ENCODE data around the gene TYR.
"Not testable (repeated sequence)": the region's sequence is repeated elsewhere in the genome, so short reads cannot be mapped to it uniquely, and the experiment has no call there.

The TYR gene

GRCh38 chr11:89272540-89273088 is 94.9 kb downstream of the TYR start:
- DNase-seq (ENCODE audit: low read depth) = not testable (repeated sequence)

GRCh38 chr11:89273220-89273619 is 95.5 kb downstream of the TYR start:
- not testable (repeated sequence) for DNase-seq (ENCODE audit: low read depth)

DNA sequence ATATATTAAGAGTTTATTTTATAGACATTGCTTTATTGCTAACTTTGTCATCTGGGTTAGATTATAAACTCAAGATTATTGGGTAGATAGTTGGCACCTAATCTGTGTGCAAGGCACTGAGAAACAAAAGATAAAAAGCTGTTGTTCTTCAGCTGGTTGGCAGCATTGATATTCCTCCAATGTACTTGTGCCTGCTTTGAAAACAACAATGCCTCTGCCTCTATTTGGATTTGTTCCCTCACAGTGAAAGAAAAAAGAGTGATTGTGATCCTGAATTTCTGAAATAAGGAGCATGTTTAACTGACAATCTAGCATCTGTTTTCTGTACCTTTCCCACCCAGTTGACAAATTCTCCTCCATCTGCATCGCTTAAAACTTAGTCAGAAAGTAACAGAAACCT is 98.3 kb downstream of the TYR start:
- no peak for DNase-seq (ENCODE audit: low read depth)

- DNase-seq (ENCODE audit: low read depth) = no peak
Measured at GRCh38 chr11:89279176-89279575, 101.5 kb downstream of the TYR start.

DNA sequence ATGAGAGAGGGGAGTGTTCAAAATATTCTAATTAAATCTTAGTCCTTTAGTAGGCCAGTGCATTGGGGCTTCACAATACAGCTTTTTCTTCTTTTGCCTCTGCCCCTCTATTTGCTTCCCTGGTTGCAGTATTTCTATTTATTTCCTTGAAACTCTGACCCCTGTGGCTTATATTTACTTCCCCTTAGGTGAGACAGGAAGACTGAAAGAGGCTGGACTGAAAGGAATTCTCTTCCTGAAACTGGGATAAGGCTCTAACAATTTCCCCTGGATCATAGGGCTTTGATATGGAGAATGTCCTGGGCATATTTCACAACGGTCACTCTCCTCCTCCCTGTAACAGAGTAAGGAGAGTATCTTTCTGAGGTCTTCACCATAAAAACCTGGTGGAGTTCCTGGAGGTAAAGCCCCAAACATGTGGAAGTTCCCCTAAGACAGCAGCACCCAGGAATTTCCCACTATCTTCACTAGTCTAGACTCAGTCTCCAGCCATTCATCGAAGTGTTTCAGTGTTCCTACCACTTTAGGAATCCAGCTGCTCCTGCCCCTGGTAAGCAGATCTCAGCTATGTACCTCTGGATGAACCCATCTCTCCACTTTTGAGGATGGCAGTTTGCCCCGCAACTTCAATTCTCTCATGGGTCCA is 103.5 kb downstream of the TYR start:
- not testable (repeated sequence) for DNase-seq (ENCODE audit: low read depth)

DNA sequence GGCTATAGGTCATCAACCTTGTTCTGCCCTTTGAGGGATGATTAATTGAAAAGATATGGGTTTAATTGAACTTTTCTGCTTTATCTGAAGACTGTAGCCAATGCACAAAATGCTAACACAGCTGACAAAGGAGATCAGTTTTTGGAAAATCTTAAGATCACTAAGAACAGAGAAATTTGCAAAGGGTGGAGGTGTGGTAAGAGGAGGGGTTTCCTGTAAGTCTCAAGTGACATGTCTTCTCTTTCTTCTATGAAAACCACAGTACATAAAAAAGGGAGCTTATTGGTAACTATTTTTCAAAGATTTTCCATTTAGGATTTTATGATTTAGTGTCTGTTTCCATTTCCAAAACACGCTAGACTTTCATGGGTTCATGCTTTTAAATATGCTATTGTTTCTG is 108.9 kb downstream of the TYR start:
- DNase-seq (ENCODE audit: low read depth) = not testable (repeated sequence)

GRCh38 chr11:89288004-89288403 is 110.3 kb downstream of the TYR start:
- DNase-seq (ENCODE audit: low read depth) = not testable (repeated sequence)

- no peak for DNase-seq (ENCODE audit: low read depth)
Measured at GRCh38 chr11:89293965-89294679, 116.4 kb downstream of the TYR start.

GRCh38 chr11:89295023-89295422 is 117.3 kb downstream of the TYR start:
- DNase-seq (ENCODE audit: low read depth) = not testable (repeated sequence)

- not testable (repeated sequence) for DNase-seq (ENCODE audit: low read depth)
Measured at GRCh38 chr11:89303029-89303428, 125.4 kb downstream of the TYR start.

- not testable (repeated sequence) for DNase-seq (ENCODE audit: low read depth)
Measured at GRCh38 chr11:89308272-89308671, 130.6 kb downstream of the TYR start.

- not testable (repeated sequence) for DNase-seq (ENCODE audit: low read depth)
Measured at GRCh38 chr11:89309321-89309985, 131.8 kb downstream of the TYR start.

DNA sequence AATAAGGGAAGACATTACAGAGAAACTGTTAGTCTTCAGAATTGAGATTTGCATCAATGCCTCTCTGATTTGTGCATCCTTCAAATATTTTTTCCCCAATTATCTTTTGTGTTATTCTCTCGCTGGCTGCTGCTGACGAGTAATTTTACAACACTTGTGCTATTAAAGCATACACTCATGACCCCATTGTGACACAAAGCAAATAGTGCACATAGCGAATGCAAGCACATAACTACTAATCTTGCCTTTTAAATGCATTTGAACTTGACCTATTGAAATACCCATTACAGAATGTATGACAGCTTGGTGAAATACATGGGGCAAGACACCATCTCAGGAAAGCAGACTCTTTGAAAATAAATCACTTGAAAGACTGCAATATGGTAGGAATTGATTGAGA is 132.9 kb downstream of the TYR start:
- not testable (repeated sequence) for DNase-seq (ENCODE audit: low read depth)

- DNase-seq (ENCODE audit: low read depth) = no peak
Measured at GRCh38 chr11:89321401-89321800, 143.7 kb downstream of the TYR start.

DNA sequence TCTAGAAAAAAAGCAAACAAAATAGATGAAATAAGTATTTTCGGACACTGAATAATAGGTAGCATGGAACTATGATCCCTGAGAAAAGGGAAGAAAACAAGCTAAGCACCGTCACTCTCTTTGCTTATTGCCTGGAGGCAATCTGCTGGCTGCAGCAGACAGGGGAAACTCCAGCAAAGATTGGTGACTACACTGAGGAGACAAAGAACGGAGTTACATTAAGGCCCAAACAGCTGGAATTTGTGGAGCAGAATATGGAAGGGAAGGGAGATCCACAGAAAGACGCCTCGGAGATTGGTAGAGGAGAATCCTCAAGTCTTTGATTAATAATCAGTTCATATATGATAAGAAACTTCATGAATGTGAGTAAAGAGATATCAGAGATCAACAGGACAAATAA is 150.2 kb downstream of the TYR start:
- no peak for DNase-seq (ENCODE audit: low read depth)

DNA sequence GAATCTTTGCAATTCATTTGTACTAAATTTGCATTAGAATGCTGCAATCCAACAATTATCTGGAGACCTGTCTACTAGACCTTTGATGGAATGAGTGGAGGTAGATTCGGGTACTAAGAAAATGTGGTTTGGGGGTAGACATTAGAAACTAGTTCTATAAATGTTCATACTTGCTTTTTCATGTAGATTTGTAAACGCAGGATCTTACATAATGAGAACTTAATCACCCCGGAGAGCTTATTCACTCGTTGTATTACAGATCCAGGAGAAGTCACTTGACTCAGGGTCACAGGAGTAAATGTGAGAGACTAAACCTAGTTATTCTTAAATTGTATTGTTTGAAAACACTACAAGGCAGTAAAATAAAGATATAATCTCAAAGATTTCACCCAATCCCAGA is 154.3 kb downstream of the TYR start:
- not testable (repeated sequence) for DNase-seq (ENCODE audit: low read depth)

- DNase-seq (ENCODE audit: low read depth) = not testable (repeated sequence)
Measured at GRCh38 chr11:89333704-89334103, 156.0 kb downstream of the TYR start.

- not testable (repeated sequence) for DNase-seq (ENCODE audit: low read depth)
Measured at GRCh38 chr11:89337100-89337650, 159.5 kb downstream of the TYR start.

- DNase-seq (ENCODE audit: low read depth) = not testable (repeated sequence)
Measured at GRCh38 chr11:89338073-89338472, 160.4 kb downstream of the TYR start.

- DNase-seq (ENCODE audit: low read depth) = not testable (repeated sequence)
Measured at GRCh38 chr11:89340450-89340849, 162.8 kb downstream of the TYR start.

DNA sequence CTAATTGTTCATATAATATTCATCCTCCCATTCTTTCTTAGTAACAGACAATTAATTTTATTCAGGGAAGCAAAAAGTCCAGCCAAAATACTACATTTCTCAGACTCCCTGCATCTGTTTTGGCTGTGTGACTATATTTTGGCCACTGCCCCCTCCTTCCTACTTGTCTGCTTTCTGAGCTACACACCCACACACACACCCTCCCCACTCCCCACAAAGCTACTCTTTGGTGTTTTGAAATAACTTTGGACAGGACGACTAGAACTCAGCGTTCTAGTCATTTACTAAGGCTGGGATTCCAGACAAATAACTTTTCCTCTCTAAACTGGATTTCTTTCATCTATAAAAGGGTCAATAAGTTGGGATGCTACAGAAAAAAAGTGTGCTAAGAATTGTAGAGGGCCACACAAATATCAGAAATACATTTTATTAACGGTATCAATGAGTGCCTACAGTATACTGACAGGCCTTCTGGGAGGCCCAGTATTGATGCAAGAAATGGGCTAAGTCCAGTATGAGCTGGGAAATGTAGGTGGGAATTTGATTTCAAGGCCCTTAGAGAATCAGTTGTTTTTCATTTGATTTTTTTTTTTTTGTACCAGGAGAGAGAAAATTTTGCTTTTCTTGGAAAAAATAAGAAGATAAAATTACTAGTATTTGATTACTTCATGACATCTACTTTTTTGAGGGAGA is 165.4 kb downstream of the TYR start:
- not testable (repeated sequence) for DNase-seq (ENCODE audit: low read depth)

All from stimulated activated CD8-positive, alpha-beta memory T cell treated with anti-CD3 and anti-CD28 coated beads, Interleukin-12 subunit alpha, Interleukin-12 subunit beta, amount 100 ng/mL, for 4 hours (primary cell).